Tibial nerve (tissue), 4 donors: ENCODE data around the gene TARBP2.

Experiments
- EP300 ChIP-seq, 2 donors: sonication (generic); formaldehyde crosslinking; IDR thresholded peaks; one replicate each; pipeline ENCODE4 v1.6.1; 2017; ENCODE audit warnings: antibody characterized with exemption in 2 of 2, mild to moderate bottlenecking in 1 of 2
- POLR2A ChIP-seq, 2 donors: fragments of 450-650 bp; IDR thresholded peaks; one replicate each; pipeline ENCODE4 v1.6.1; 2017; ENCODE audit warnings: antibody characterized with exemption in 2 of 2, mild to moderate bottlenecking in 2 of 2, moderate library complexity in 2 of 2
- TF ChIP-seq, protein P1 (sequence below), 5 experiments: fragments of 200-600 bp in 3 of 5; fragments of 450-650 bp in 2 of 5; sonication (generic) in 3 of 5; IDR thresholded peaks; one replicate each; pipeline ENCODE4 v1.5.1; 2016 to 2019; ENCODE audit warnings: antibody characterized with exemption in 5 of 5, mild to moderate bottlenecking in 3 of 5, moderate library complexity in 2 of 5

DNA sequence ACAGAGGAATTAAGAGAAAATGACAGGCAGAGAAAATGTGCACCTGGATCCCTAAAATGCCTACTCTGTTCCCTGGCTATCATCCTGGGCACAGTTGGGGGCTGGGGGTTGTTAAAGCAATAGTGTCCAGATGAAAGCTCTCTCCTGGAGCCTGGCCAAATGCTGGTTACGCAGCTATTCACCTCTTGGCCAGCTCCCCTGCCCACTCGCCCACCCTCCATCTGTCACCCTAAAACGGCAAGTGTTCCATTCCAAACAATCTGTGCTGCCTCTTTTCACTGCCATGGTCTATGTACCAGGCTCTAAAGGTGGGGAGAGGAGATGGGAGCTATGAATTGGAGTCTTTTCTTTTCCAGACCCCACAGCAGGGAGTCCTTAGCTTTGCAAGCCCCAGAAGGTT, 30.9 kb downstream of the TARBP2 start:
- TF ChIP-seq, protein P1, sequence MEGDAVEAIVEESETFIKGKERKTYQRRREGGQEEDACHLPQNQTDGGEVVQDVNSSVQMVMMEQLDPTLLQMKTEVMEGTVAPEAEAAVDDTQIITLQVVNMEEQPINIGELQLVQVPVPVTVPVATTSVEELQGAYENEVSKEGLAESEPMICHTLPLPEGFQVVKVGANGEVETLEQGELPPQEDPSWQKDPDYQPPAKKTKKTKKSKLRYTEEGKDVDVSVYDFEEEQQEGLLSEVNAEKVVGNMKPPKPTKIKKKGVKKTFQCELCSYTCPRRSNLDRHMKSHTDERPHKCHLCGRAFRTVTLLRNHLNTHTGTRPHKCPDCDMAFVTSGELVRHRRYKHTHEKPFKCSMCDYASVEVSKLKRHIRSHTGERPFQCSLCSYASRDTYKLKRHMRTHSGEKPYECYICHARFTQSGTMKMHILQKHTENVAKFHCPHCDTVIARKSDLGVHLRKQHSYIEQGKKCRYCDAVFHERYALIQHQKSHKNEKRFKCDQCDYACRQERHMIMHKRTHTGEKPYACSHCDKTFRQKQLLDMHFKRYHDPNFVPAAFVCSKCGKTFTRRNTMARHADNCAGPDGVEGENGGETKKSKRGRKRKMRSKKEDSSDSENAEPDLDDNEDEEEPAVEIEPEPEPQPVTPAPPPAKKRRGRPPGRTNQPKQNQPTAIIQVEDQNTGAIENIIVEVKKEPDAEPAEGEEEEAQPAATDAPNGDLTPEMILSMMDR (IDR thresholded peaks at IDR 0.05) = no peak
- no peak for TF ChIP-seq POLR2A (IDR thresholded peaks at IDR 0.05)
- TF ChIP-seq EP300 (IDR thresholded peaks at IDR 0.05) = no peak
